ENCODE data around the gene KCNG4.
A peak's percentile ranks its signal among the peaks of the same experiment; 100 is the strongest.

KCNG4 gene

GRCh38 chr16:84183572-84183875 is 56.3 kb downstream of the KCNG4 start:
- DNase-seq (ENCODE audit: low read depth in 2 of 2): no peak

DNA sequence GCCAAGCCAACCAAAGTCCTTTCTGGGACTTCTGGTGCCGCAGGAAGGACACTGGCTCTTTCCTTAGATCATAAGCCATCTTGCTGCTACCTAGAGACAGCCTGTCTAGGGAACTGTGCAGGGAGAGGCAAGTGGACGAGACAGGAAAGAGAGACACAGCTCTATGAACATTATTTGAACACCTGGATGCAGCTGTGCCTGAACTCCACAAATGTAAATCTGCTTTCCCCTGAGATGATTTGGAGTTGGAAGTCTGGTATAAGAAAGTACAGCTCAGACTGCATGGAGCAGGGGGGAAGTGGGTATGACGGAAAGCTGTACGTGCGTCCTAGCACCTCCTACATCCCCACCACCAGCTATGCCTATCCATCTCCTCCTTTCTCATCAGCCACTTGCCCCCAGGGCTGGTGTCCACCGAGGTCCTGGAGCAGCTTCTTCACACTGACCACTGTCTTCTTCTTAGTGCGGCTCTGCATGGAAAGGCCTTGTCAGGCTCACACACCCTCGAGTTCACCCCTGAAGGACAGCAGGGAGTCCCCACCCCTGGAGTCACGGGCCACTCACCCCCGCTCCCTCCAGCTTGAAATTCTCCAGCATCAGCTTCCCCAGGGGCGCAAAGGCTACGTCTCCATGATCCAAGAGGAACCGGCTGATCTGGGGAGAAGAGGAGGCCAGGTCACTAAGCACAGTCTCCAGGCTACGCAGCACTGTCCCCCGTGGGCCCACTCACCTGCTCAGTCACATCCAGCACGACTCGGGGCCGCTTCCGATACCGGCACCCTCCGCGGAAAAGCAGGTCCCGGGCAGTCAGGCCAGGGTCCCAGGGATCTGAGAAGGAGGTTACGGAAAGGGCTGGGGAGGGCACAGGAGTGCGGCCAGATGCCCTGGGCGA is 56.9 kb downstream of the KCNG4 start:
- DNase-seq (ENCODE audit: low read depth in 2 of 2): no peak

DNA sequence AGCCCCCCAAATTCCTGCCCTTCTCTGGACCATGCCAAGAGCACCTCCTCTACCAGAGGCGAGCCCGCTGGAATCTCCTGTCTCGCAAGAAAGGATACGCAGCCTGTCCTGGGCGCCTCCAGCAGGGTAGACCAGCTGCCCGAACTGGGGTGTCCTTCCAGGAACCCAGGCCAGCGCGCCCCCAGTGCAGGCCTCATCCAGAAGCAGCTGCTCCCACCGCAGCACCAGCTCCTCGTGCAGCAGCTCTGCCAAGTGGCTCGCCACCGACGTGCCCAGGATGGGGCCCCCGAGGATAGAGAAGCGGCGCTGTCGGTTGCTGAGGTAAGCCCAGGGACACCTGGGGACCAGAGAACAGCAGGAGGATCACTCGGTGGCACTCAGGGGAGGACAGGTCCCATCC is 57.7 kb downstream of the KCNG4 start:
- no peak for DNase-seq (ENCODE audit: low read depth in 2 of 2)

DNA sequence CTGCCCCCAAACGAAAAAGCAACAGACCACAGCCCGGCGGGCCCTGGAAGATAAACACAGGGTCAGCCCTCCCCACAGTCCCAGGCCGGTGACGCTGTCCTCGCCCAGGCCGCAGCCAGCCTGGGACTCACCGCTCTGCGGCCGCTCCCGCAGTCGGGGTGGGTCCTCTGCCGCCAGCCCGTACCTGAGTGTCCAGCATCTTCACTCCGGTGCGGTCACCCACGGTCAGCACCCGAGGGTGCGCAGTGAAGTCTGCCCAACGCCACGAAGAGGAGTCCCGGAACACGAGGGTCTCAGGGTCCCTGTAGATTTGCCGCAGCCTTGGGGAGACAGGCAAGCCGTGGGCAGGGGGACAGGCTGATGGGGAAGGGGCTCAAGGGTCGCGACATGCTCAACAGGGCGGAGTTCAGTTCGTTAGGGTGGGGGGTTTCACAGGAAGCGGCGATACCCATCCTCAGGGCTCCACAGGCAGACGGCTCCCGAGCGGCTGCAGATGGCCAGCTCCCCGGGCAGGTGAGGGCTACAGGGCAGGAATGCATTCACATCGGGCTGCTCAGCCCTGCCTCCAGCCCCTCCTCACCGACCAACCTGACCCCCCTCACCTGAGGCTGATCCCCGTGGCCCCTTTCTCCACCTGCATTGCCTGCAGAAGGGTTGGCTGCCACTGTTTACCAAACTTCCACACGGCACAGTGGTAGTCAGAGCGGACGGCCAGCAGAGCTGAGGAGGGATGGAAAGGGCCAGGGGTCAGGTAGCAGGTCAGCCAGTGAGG is 58.5 kb downstream of the KCNG4 start:
- no peak for DNase-seq (ENCODE audit: low read depth in 2 of 2)

GRCh38 chr16:84180519-84181140 is 59.2 kb downstream of the KCNG4 start:
- no peak for DNase-seq (ENCODE audit: low read depth in 2 of 2)

- DNase-seq (ENCODE audit: low read depth in 2 of 2): no peak
Observed at GRCh38 chr16:84179612-84180320, 60.0 kb downstream of the KCNG4 start.

GRCh38 chr16:84178892-84179611 is 60.8 kb downstream of the KCNG4 start:
- DNase-seq (ENCODE audit: low read depth in 2 of 2): no peak

GRCh38 chr16:84178146-84178765 is 61.6 kb downstream of the KCNG4 start:
- DNase-seq (ENCODE audit: low read depth in 2 of 2): no peak

DNA sequence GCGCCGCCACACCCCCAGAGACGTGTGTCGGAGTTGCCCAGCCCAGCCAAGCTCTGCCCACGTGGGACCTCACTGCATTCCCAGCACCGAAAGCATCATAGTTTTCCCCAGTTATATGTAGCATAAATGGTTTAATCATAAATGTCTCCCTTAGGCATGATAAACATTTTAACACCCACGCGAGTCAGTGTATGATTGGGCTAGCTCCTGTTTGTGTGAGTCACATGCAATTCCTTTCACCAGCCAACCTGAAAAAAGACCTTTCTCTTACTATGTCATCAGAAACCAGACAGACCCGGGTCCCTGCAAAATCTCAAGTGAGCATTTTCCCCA is 62.1 kb downstream of the KCNG4 start:
- no peak for DNase-seq (ENCODE audit: low read depth in 2 of 2)

- DNase-seq (ENCODE audit: low read depth in 2 of 2): no peak
Observed at GRCh38 chr16:84176192-84177053, 63.4 kb downstream of the KCNG4 start.

DNA sequence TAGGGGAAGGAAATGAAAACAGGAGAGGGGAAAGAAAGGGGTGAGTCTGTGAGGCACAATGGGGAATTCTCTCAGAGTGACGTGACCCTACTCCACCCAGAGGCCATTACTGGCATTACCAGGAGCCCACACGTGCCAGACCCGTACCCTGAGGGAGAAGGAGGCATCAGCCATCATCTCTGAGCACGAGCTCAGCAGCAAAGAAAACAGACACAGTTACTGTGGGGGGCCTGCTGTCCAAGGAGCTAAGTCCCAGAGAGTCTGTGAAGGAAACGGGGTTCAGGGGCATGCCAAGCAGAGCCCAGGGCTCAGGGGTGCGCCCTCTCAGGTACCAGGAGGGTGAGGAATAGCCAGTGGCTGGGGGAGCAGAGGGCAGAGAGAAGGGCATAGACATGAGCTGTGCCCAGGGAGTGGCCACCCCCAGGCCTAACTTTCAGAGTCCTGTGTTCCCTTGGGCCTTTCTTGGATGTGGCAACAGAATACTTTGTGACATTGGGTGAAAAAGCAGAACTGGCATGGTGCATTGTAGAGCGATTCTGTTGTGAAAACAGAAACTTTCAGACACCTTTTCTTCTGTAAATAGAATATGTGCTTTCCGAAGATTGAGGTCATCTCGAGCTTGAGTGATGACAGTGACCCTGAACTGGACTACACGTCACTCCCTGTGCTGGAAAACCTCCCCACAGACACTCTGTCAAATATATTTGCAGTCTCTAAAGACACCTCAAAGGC is 64.3 kb downstream of the KCNG4 start:
- peak in 1 of 2 donors; percentile 34 for DNase-seq (ENCODE audit: low read depth in 2 of 2)

DNA sequence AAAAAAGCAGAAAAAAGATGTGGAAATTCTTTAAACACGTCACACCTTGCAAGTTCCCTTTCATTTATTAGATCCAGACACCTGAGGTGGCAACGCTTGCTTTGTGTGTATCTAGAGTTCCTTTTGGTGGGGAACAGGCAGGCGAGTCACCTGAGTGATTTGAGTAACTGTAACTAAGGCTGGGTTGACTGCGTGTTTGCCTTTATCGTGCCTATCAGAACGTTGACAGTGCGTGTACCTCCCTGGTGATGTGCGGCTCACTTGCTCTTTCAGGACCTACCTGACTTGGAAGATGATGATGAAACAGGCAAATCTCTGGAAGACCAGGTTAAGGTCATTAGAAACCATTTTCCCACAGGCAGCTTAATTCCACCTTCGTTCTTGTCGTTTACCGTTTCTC is 65.4 kb downstream of the KCNG4 start:
- DNase-seq (ENCODE audit: low read depth in 2 of 2): no peak

DNA sequence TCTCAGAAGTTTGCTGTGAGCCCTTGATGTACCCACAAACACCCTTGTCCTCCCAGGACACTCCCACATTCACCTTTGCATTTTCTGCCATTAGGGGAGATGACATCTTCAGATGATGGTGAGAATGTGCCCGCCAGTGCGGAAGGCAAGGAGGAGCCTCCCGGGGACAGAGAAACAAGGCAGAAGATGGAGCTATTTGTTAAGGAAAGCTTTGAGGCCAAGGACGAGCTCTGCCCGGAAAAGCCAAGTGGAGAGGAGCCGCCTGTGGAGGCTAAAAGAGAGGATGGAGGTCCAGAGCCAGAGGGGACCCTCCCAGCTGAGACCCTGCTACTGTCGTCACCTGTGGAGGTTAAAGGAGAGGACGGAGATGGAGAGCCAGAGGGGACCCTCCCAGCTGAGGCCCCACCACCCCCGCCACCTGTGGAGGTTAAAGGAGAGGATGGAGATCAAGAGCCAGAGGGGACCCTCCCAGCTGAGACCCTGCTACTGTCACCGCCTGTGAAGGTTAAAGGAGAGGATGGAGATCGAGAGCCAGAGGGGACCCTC is 70.0 kb downstream of the KCNG4 start:
- DNase-seq (ENCODE audit: low read depth in 2 of 2): no peak

Measured in stimulated activated CD4-positive, alpha-beta T cell treated with anti-CD3 and anti-CD28 coated beads, Interleukin-1b, Interleukin-23, amount 100 ng/mL, for 1 hour (primary cell).